CD4-positive, alpha-beta T cell (primary cell): ENCODE measurements around the gene ING1. TPM values are rescaled to one million over a fixed set of nuclear protein-coding genes. Genes with fewer than 3 reads are reported as not detected.

ENCODE experiments used
- ATAC-seq: fragments of 200-7000 bp; cut with Tn5 transposase; one replicate; pipeline ENCODE4 v1.10.0; 2022; ENCODE audit warnings: mild to moderate bottlenecking; ENCODE audit not compliant: poor library complexity
- CTCF ChIA-PET: fragments of 350-600 bp; sonication (Branson Sonifier 250); formaldehyde crosslinking; loops from one replicate; lab custom pipeline; 2021; ENCODE audit warnings: antibody characterized with exemption, inconsistent platforms; lab: Charles Lee
- POLR2A ChIA-PET: fragments of 350-600 bp; sonication (Branson Sonifier 250); formaldehyde crosslinking; loops from one replicate; lab custom pipeline; 2021; ENCODE audit warnings: antibody characterized with exemption, inconsistent platforms; lab: Charles Lee
- DNase-seq, 14 experiments: peaks; one replicate each; pipeline ENCODE4 v3.0.0-alpha.2; 2013 to 2020; ENCODE audit warnings: mixed read lengths in 2 of 14
- H3K27ac ChIP-seq, 2 donors: one replicate each; pipeline versions ENCODE4 v1.5.1 to v1.7.0; 2013; ENCODE audit warnings: low read length in 2 of 2, low read depth in 1 of 2, mild to moderate bottlenecking in 1 of 2
- H3K27me3 ChIP-seq, 2 experiments: 1 replicate in 1 of 2; 2 replicates in 1 of 2; pipeline versions ENCODE4 v1.6.1 to v1.7.0; 2013; ENCODE audit warnings: low read length in 2 of 2, control low read depth in 1 of 2, mild to moderate bottlenecking in 1 of 2, moderate library complexity in 1 of 2; ENCODE audit not compliant: insufficient read depth in 2 of 2, control insufficient read depth in 1 of 2
- H3K36me3 ChIP-seq: one replicate; pipeline ENCODE4 v1.6.1; 2013; ENCODE audit warnings: low read length, control low read depth; ENCODE audit not compliant: insufficient read depth
- H3K4me1 ChIP-seq: one replicate; pipeline ENCODE4 v1.6.1; 2013; ENCODE audit warnings: low read length, control low read depth; ENCODE audit not compliant: insufficient read depth
- H3K4me3 ChIP-seq: one replicate; pipeline ENCODE4 v1.5.1; 2013; ENCODE audit warnings: mild to moderate bottlenecking, low read length, moderate library complexity
- H3K9me3 ChIP-seq, 2 experiments: 1 replicate in 1 of 2; 2 replicates in 1 of 2; pipeline versions ENCODE4 v1.6.1 to v1.7.0; 2013; ENCODE audit warnings: low read length in 2 of 2, mild to moderate bottlenecking in 2 of 2, control low read depth in 1 of 2, moderate library complexity in 1 of 2; ENCODE audit not compliant: control insufficient read depth in 1 of 2, insufficient read depth in 1 of 2
- H3K27ac Mint-ChIP-seq: one replicate; pipeline ENCODE4 v1.8.0; 2020; ENCODE audit warnings: mixed read lengths
- H3K27me3 Mint-ChIP-seq: one replicate; pipeline ENCODE4 v1.8.0; 2021; ENCODE audit warnings: mixed read lengths
- H3K36me3 Mint-ChIP-seq: one replicate; pipeline ENCODE4 v1.8.0; 2021; ENCODE audit warnings: low read depth, mixed read lengths
- H3K4me1 Mint-ChIP-seq: one replicate; pipeline ENCODE4 v1.8.0; 2021; ENCODE audit warnings: low read depth, mixed read lengths
- H3K4me3 Mint-ChIP-seq: one replicate; pipeline ENCODE4 v1.8.0; 2020; ENCODE audit warnings: mild to moderate bottlenecking, mixed read lengths
- H3K9me3 Mint-ChIP-seq: one replicate; pipeline ENCODE4 v1.8.0; 2020; ENCODE audit warnings: mixed read lengths
- CTCF ChIP-seq: fragments of 200-600 bp; IDR thresholded peaks from one replicate; pipeline ENCODE4 v1.8.0; 2022; ENCODE audit warnings: antibody characterized with exemption, mild to moderate bottlenecking
- intact Hi-C, 2 experiments: fragments of 100-400 bp; cut with DNase I in 1 of 2; cut with micrococcal nuclease in 1 of 2; formaldehyde crosslinking; loops; one replicate each; pipeline versions ENCODE4 v1.15.1 to v1.9.0; 2023 to 2025; cut with DNase I, micrococcal nuclease
- total RNA-seq, 174 experiments: library from RNA in 2 of 174; stranded (reverse) in 2 of 174; gene quantifications; one replicate each; pipeline ENCODE4 v1.2.3 and lab custom pipeline; 2021 to 2026

Gene ING1
- total RNA-seq, 2 experiments from 2014 or later, result 14.6 to 16.2 TPM

DNA sequence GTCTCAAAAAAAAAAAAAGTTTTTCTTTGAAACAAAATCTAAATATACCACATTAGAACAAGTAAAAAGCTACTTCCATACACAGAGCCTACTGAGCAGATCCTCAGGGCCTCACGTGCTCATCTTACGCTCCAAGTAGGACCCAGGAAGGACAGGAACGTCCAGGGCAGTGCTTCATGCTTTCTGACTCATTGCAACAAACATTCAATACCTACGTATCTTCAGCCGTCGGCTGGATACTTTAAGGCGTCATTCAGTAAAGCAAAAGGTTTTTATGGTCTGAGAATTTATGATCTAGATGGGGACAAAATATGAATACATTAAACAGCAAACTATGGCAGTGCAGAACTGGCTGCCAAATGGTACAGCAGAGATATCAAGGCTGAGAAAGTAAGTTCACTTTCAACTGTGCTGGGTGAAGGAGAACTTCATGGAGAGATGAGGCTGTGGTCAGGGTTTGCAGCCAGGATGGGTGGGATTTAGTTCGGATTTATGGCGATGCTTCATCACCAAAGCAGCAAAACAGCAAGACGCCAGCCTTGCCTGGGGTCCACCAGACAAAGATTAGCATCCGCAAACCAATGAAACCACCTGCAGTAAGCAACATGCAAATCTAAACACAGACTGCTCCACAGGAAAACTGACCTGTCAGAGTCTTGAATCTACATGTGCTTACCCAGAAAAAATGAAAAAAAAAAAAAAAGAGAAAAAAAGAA is 28.0 kb upstream of the ING1 start:
- ATAC-seq (no peak), DNase-seq (no peak)
- no peaks in the 10 kb centered on the region for H3K4me1 Mint-ChIP-seq
- CTCF ChIA-PET, result no interaction called here
- no peaks in the 10 kb centered on the region for H3K27me3 Mint-ChIP-seq
- Histone ChIP-seq H3K27ac (no peak overlapping the region), H3K9me3 (no peaks in the 10 kb centered on the region), H3K36me3 (peaks cover 65% of the 10 kb centered on the region), H3K4me3 (no peak overlapping the region), H3K27me3 (no peaks in the 10 kb centered on the region), H3K4me1 (no peaks in the 10 kb centered on the region)
- H3K4me3 Mint-ChIP-seq, result no peak overlapping the region
- no peak for TF ChIP-seq CTCF
- no peak overlapping the region for H3K27ac Mint-ChIP-seq
- POLR2A ChIA-PET, result no interaction called here
- no peaks in the 10 kb centered on the region for H3K9me3 Mint-ChIP-seq
- intact Hi-C loops, result no loop called here
- peaks cover 71% of the 10 kb centered on the region for H3K36me3 Mint-ChIP-seq

DNA sequence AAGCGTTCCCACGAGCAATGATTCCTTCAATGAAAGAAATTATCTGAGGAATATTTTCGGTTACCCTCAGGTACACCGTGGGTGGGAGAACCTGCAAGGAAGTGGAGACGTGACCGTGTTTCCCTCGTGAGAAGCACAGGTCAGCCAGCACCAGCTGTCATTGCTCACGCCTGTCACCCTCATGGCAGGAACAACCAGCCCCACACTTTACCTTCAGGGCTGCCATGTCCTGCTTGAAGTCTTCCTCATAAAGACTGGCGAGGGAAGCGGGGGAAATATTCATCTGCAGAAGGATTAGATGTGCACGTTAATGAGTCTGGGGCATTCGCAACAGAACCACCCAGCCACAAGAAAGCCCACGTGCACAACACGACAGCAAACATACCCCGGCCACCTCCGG is 25.8 kb upstream of the ING1 start:
- intact Hi-C loops, result no loop called here
- no peaks in the 10 kb centered on the region for H3K27me3 ChIP-seq
- H3K27ac Mint-ChIP-seq, result no peak overlapping the region
- no peaks in the 10 kb centered on the region for H3K4me1 Mint-ChIP-seq
- no peak for DNase-seq
- no peaks in the 10 kb centered on the region for H3K27me3 Mint-ChIP-seq
- peaks cover 58% of the 10 kb centered on the region for H3K36me3 Mint-ChIP-seq
- no peak overlapping the region for H3K4me3 ChIP-seq
- ChIA-PET CTCF (no interaction called here), POLR2A (no interaction called here)
- H3K9me3 ChIP-seq, result no peaks in the 10 kb centered on the region
- no peak overlapping the region for H3K4me3 Mint-ChIP-seq
- H3K9me3 Mint-ChIP-seq, result no peaks in the 10 kb centered on the region
- H3K36me3 ChIP-seq, result peaks cover 54% of the 10 kb centered on the region
- no peaks in the 10 kb centered on the region for H3K4me1 ChIP-seq
- no peak overlapping the region for H3K27ac ChIP-seq
- TF ChIP-seq CTCF, result no peak
- ATAC-seq, result no peak

GRCh38 chr13:110689041-110689440 is 24.5 kb upstream of the ING1 start:
- no peak overlapping the region for H3K27ac ChIP-seq

More at GRCh38 chr13:110689041-110689440, 24.5 kb upstream of the ING1 start:
- intact Hi-C loops, result no loop called here
- CTCF ChIA-PET, result no interaction called here
- ATAC-seq (no peak), DNase-seq (no peak)
- Mint-ChIP-seq H3K27ac (no peak overlapping the region), H3K27me3 (no peaks in the 10 kb centered on the region), H3K4me3 (no peak overlapping the region), H3K36me3 (peaks cover 54% of the 10 kb centered on the region), H3K4me1 (no peaks in the 10 kb centered on the region), H3K9me3 (no peaks in the 10 kb centered on the region)
- H3K4me3 ChIP-seq, result no peak overlapping the region
- no peaks in the 10 kb centered on the region for H3K9me3 ChIP-seq
- no peak for TF ChIP-seq CTCF
- H3K27me3 ChIP-seq, result no peaks in the 10 kb centered on the region
- POLR2A ChIA-PET, result no interaction called here
- no peaks in the 10 kb centered on the region for H3K4me1 ChIP-seq
- peaks cover 52% of the 10 kb centered on the region for H3K36me3 ChIP-seq
